GM10248 (cell line): ENCODE measurements around the gene LEMD1.
"Not testable (repeated sequence)": the region's sequence is repeated elsewhere in the genome, so short reads cannot be mapped to it uniquely, and the experiment has no call there.

Experiments used
- CTCF ChIA-PET: fragments of 300-600 bp; sonication (Branson Sonifier 250); formaldehyde crosslinking; extraction: SDS; loops from one replicate; lab custom pipeline; 2021; ENCODE audit warnings: antibody characterized with exemption; lab: Yijun Ruan, JAX
- POLR2A ChIA-PET: fragments of 350-650 bp; sonication (Branson Sonifier 250); formaldehyde crosslinking; extraction: SDS; loops from one replicate; lab custom pipeline; 2020; ENCODE audit warnings: antibody characterized with exemption; lab: Yijun Ruan, JAX
- DNase-seq: peaks from one replicate; pipeline ENCODE4 v3.0.0; 2012; ENCODE audit errors: extremely low spot score
- CTCF ChIP-seq: IDR thresholded peaks from 2 replicates; pipeline ENCODE4 v1.5.1; 2012; ENCODE audit warnings: mild to moderate bottlenecking, low read depth; ENCODE audit errors: extremely low read depth, missing control alignments, control extremely low read depth

Gene LEMD1

GRCh38 chr1:205365945-205366463, 55.9 kb downstream of the LEMD1 start:
- no peak for TF ChIP-seq CTCF
- DNase-seq, result no peak
- CTCF ChIA-PET, result interaction anchor here (0.7 to 4.2 kb wide), 3 partner anchors 12 to 159 kb away, joined by 3 to 21 read pairs (median 4); no protein-coding TSS in a partner anchor
- POLR2A ChIA-PET, result no interaction called here

GRCh38 chr1:205365086-205365485, 56.8 kb downstream of the LEMD1 start:
- POLR2A ChIA-PET, DNase-seq: not testable (repeated sequence)
- CTCF ChIA-PET, result interaction anchor here (4.2 kb wide), 1 partner anchor 11 kb away, joined by 21 read pairs; no protein-coding TSS in a partner anchor

- CTCF ChIA-PET, result no interaction called here
- no peak for DNase-seq
- POLR2A ChIA-PET, result no interaction called here
These were observed 61.0 kb downstream of the LEMD1 start for GRCh38 chr1:205360891-205361290.

GRCh38 chr1:205359771-205360565, 61.9 kb downstream of the LEMD1 start:
- no peak for DNase-seq
- ChIA-PET POLR2A (no interaction called here), CTCF (interaction anchor here (1.6 kb wide), 1 partner anchor 164 kb away, joined by 4 read pairs; no protein-coding TSS in a partner anchor)
- no peak for TF ChIP-seq CTCF

More at GRCh38 chr1:205360891-205361290, 61.0 kb downstream of the LEMD1 start:
- TF ChIP-seq CTCF, result no peak

- TF ChIP-seq CTCF, result no peak
- ChIA-PET CTCF (interaction anchor here (1.3 to 1.6 kb wide), 2 partner anchors 166 kb away, joined by 4 to 5 read pairs; no protein-coding TSS in a partner anchor), POLR2A (no interaction called here)
- DNase-seq, result no peak
These were observed 63.3 kb downstream of the LEMD1 start for GRCh38 chr1:205358579-205358978.

GRCh38 chr1:205357567-205357966, 64.3 kb downstream of the LEMD1 start:
- CTCF ChIA-PET, result interaction anchor here (1.3 to 4.9 kb wide), 3 partner anchors 22 to 167 kb away, joined by 5 to 68 read pairs (median 5); no protein-coding TSS in a partner anchor
- POLR2A ChIA-PET, result no interaction called here
- no peak for DNase-seq
- TF ChIP-seq CTCF, result no peak
